HepG2 (cell line): ENCODE measurements around the gene QRFP. TPM values are rescaled to one million over a fixed set of nuclear protein-coding genes. Genes with fewer than 3 reads are reported as not detected.

Experiments
- ATAC-seq: fragments of 200-7000 bp; cut with Tn5 transposase; 3 replicates; pipeline ENCODE4 v1.9.1; 2020; ENCODE audit warnings: mild to moderate bottlenecking, moderate library complexity
- BruUV-seq: library from RNA; stranded (reverse); fragments of 400-500 nt; replicated peaks from 2 replicates; lab custom pipeline; 2021; lab: Mats Ljungman, UMichigan
- CTCF ChIA-PET: fragments of 300-600 bp; formaldehyde crosslinking; extraction: SDS; loops from one replicate; lab custom pipeline; 2021; ENCODE audit warnings: low total read pairs, inconsistent platforms, low intra/inter-chr PET ratio; lab: Yijun Ruan, JAX
- POLR2A ChIA-PET: fragments of 350-600 bp; sonication (Branson Sonifier 250); formaldehyde crosslinking; loops from one replicate; lab custom pipeline; 2020; ENCODE audit warnings: antibody characterized with exemption, inconsistent platforms; lab: Yijun Ruan, JAX
- DNase-seq: peaks from one replicate; pipeline ENCODE4 v3.0.0-alpha.2; 2015; ENCODE audit warnings: low spot score
- FAIRE-seq: peaks from 3 replicates; lab custom pipeline; 2011; peaks lifted over from hg19 to GRCh38; lab: Jason Lieb, UNC
- H2AFZ ChIP-seq: one replicate; pipeline ENCODE4 v1.6.1; 2011; ENCODE audit warnings: low read length, inconsistent platforms
- H3K27ac ChIP-seq: fragments of 300-600 bp; 3 replicates; pipeline ENCODE4 v1.8.0; 2011; ENCODE audit warnings: mixed run types, mild to moderate bottlenecking, mixed read lengths, low read length, inconsistent platforms; ENCODE audit not compliant: insufficient read depth; ENCODE audit errors: extremely low read length
- H3K27me3 ChIP-seq, 2 experiments: fragments of 200-600 bp in 1 of 2; 2 replicates in 1 of 2; 3 replicates in 1 of 2; pipeline versions ENCODE4 v1.6.0 to v1.8.0; 2011; ENCODE audit warnings: low read length in 2 of 2, mild to moderate bottlenecking in 2 of 2, moderate library complexity in 2 of 2, inconsistent platforms in 1 of 2; ENCODE audit not compliant: insufficient read depth in 2 of 2, control insufficient read depth in 1 of 2
- H3K36me3 ChIP-seq, 2 experiments: fragments of 200-600 bp in 1 of 2; replicated peaks in 1 of 2; 2 replicates in 1 of 2; 3 replicates in 1 of 2; pipeline versions ENCODE4 v1.5.1 to v1.8.0; 2011; ENCODE audit warnings: low read length in 2 of 2, inconsistent platforms in 1 of 2; ENCODE audit not compliant: insufficient read depth in 2 of 2, control insufficient read depth in 1 of 2
- H3K4me1 ChIP-seq: 2 replicates; pipeline ENCODE4 v1.5.1; 2012; ENCODE audit warnings: low read length, inconsistent platforms; ENCODE audit not compliant: insufficient read depth
- H3K4me2 ChIP-seq: 2 replicates; pipeline ENCODE4 v1.6.0; 2011; ENCODE audit warnings: low read depth, low read length, inconsistent platforms
- H3K4me3 ChIP-seq, 3 experiments: fragments of 200-600 bp in 1 of 3; sonication (generic), shearing (Covaris generic) in 1 of 3; replicated peaks in 1 of 3; 2 replicates each; pipeline ENCODE4 v1.5.1; 2011 to 2016; ENCODE audit warnings: low read length in 3 of 3, inconsistent platforms in 2 of 3, low read depth in 2 of 3, mild to moderate bottlenecking in 2 of 3, control low read depth in 1 of 3, mixed read lengths in 1 of 3; ENCODE audit not compliant: insufficient read depth in 1 of 3
- H3K79me2 ChIP-seq: one replicate; pipeline ENCODE4 v1.6.1; 2011; ENCODE audit warnings: low read length, inconsistent platforms; ENCODE audit not compliant: insufficient read depth
- H3K9ac ChIP-seq: 2 replicates; pipeline ENCODE4 v1.6.0; 2011; ENCODE audit warnings: mild to moderate bottlenecking, low read depth, low read length, inconsistent platforms; ENCODE audit not compliant: insufficient read depth
- H3K9me3 ChIP-seq: 2 replicates; pipeline ENCODE4 v1.5.1; 2012; ENCODE audit warnings: mild to moderate bottlenecking, low read length
- H4K20me1 ChIP-seq: 2 replicates; pipeline ENCODE4 v1.6.0; 2011; ENCODE audit warnings: inconsistent platforms, mild to moderate bottlenecking, low read length, moderate library complexity; ENCODE audit not compliant: insufficient read depth
- CBX2 ChIP-seq, 2 experiments: fragments of 200-600 bp in 1 of 2; sonication (generic); formaldehyde crosslinking in 1 of 2; IDR thresholded peaks; 2 replicates each; pipeline versions ENCODE4 v1.7.0 to v1.8.1; 2018 to 2022; ENCODE audit warnings: low read depth in 2 of 2, low read length in 1 of 2, mild to moderate bottlenecking in 1 of 2, missing genetic modification reagents in 1 of 2
- CEBPB ChIP-seq: IDR thresholded peaks from 2 replicates; pipeline ENCODE4 v1.6.1; 2011; ENCODE audit warnings: low read depth, low read length, improper control_type of control experiment, borderline replicate concordance
- KLF12 ChIP-seq: sonication (generic); formaldehyde crosslinking; IDR thresholded peaks from 2 replicates; pipeline ENCODE4 v1.4.0; 2020; ENCODE audit warnings: missing genetic modification reagents, borderline replicate concordance
- NFKBIZ ChIP-seq: IDR thresholded peaks from 2 replicates; pipeline ENCODE4 v1.6.1; 2018; ENCODE audit warnings: missing genetic modification reagents, missing compliant biosample characterization
- PRPF4 ChIP-seq: fragments of 200-400 bp; formaldehyde crosslinking; IDR thresholded peaks from 2 replicates; pipeline ENCODE4 v1.6.1; 2016; ENCODE audit warnings: low read length, low read depth; ENCODE audit not compliant: poor library complexity, severe bottlenecking
- RAD21 ChIP-seq: fragments of 450-650 bp; formaldehyde crosslinking; IDR thresholded peaks from 2 replicates; pipeline ENCODE4 v1.5.0; 2020; ENCODE audit warnings: mild to moderate bottlenecking
- SIX4 ChIP-seq: sonication (generic); formaldehyde crosslinking; IDR thresholded peaks from 2 replicates; pipeline ENCODE4 v1.4.0; 2020; ENCODE audit warnings: missing genetic modification reagents
- ZNF549 ChIP-seq: sonication (generic); formaldehyde crosslinking; IDR thresholded peaks from 2 replicates; pipeline ENCODE4 v1.5.0; 2020; ENCODE audit warnings: missing genetic modification reagents
- ZNF7 ChIP-seq: IDR thresholded peaks from 2 replicates; pipeline ENCODE4 v1.6.1; 2016; ENCODE audit warnings: missing biosample characterization, missing genetic modification reagents
- WGBS: methylation state at CpG from one replicate; pipeline ENCODE4 v1.1.6; 2017; ENCODE audit warnings: low lambda C conversion rate; 5-methylcytosine and 5-hydroxymethylcytosine counted together
- in situ Hi-C: cut with HindIII; loops from 2 replicates; pipeline ENCODE4 v1.10.0; 2017; ENCODE audit warnings: low pct_unique_long_range_greater_than_20kb; ENCODE audit not compliant: extremely low pct_ligation_motif_present
- intact Hi-C: fragments of 100-400 bp; cut with micrococcal nuclease; formaldehyde crosslinking; loops from one replicate; pipeline ENCODE4 v1.10.0; 2022; ENCODE audit not compliant: unreplicated experiment
- polyA plus RNA-seq, 8 experiments: library from polyadenylated mRNA; depleted of rRNA in 3 of 8; stranded (reverse) in 7 of 8; unstranded in 1 of 8; fragments of >200 nt; fragmentation: Illumina TruSeq in 4 of 8; extraction: Trizol in 4 of 8; gene quantifications; 2 replicates each; pipeline versions ENCODE4 v1.2.1 to v1.2.3, GENCODE V29; 2011 to 2016; ENCODE audit warnings: low read depth in 4 of 8, missing spikeins in 1 of 8, mixed read lengths in 1 of 8; ENCODE audit not compliant: insufficient read depth in 1 of 8
- total RNA-seq, 5 experiments: library from RNA; depleted of rRNA; stranded (reverse); fragments of >200 nt; fragmentation: Illumina TruSeq; extraction: Trizol; gene quantifications; 2 replicates each; pipeline ENCODE4 v1.2.3, GENCODE V29; 2016; ENCODE audit warnings: low read depth in 1 of 5
- TF ChIP-seq, protein P1 (sequence below): sonication (generic); formaldehyde crosslinking; IDR thresholded peaks from 2 replicates; pipeline ENCODE4 v1.4.0; 2020; ENCODE audit warnings: missing genetic modification reagents
- TF ChIP-seq, protein P2 (sequence below): sonication (generic); formaldehyde crosslinking; IDR thresholded peaks from 2 replicates; pipeline ENCODE4 v1.8.0; 2022; ENCODE audit warnings: low read depth, missing genetic modification reagents
- TF ChIP-seq, protein P3 (sequence below): sonication (generic); formaldehyde crosslinking; IDR thresholded peaks from 2 replicates; pipeline ENCODE4 v1.8.1; 2022; ENCODE audit warnings: mild to moderate bottlenecking, missing genetic modification reagents
- TF ChIP-seq, protein P4 (sequence below): fragments of 450-650 bp; IDR thresholded peaks from 2 replicates; pipeline ENCODE4 v1.6.1; 2016

QRFP gene
- total and polyA plus RNA-seq, 2 of the 13 experiments (the other 11 are each of a cell fraction or from before 2014, with no cell fraction given), result not detected

DNA sequence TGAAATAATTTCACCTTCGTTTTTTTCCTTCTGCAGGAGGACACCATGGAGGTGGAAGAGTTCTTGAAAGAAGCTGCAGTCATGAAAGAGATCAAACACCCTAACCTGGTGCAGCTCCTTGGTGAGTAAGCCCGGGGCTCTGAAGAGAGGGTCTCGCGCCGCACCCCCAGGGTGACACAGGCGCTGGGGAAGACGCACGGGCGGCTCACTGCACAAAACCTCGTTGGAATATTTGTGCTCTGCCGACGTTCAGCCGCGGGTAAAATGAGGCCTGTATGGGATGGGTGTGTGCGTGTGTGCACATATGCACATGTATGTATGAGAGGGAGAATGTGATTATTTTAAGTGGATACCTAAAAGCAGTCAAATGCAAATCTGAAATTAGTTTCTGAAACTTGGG, 24.5 kb downstream of the QRFP start (continued):
- TF ChIP-seq, protein P1, sequence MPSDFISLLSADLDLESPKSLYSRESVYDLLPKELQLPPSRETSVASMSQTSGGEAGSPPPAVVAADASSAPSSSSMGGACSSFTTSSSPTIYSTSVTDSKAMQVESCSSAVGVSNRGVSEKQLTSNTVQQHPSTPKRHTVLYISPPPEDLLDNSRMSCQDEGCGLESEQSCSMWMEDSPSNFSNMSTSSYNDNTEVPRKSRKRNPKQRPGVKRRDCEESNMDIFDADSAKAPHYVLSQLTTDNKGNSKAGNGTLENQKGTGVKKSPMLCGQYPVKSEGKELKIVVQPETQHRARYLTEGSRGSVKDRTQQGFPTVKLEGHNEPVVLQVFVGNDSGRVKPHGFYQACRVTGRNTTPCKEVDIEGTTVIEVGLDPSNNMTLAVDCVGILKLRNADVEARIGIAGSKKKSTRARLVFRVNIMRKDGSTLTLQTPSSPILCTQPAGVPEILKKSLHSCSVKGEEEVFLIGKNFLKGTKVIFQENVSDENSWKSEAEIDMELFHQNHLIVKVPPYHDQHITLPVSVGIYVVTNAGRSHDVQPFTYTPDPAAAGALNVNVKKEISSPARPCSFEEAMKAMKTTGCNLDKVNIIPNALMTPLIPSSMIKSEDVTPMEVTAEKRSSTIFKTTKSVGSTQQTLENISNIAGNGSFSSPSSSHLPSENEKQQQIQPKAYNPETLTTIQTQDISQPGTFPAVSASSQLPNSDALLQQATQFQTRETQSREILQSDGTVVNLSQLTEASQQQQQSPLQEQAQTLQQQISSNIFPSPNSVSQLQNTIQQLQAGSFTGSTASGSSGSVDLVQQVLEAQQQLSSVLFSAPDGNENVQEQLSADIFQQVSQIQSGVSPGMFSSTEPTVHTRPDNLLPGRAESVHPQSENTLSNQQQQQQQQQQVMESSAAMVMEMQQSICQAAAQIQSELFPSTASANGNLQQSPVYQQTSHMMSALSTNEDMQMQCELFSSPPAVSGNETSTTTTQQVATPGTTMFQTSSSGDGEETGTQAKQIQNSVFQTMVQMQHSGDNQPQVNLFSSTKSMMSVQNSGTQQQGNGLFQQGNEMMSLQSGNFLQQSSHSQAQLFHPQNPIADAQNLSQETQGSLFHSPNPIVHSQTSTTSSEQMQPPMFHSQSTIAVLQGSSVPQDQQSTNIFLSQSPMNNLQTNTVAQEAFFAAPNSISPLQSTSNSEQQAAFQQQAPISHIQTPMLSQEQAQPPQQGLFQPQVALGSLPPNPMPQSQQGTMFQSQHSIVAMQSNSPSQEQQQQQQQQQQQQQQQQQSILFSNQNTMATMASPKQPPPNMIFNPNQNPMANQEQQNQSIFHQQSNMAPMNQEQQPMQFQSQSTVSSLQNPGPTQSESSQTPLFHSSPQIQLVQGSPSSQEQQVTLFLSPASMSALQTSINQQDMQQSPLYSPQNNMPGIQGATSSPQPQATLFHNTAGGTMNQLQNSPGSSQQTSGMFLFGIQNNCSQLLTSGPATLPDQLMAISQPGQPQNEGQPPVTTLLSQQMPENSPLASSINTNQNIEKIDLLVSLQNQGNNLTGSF, result no peak
- TF ChIP-seq RAD21 (CRISPR knock-in tag) (no peak), NFKBIZ (CRISPR knock-in tag) (no peak), ZNF549 (CRISPR knock-in tag) (no peak), CBX2 (IDR thresholded peaks at IDR 0.05; ENCODE audit: low read depth, low read length) (no peak), CBX2 (CRISPR knock-in tag; IDR thresholded peaks at IDR 0.05; ENCODE audit: low read depth) (no peak)
- TF ChIP-seq, all 625 proteins: peak for 0

DNA sequence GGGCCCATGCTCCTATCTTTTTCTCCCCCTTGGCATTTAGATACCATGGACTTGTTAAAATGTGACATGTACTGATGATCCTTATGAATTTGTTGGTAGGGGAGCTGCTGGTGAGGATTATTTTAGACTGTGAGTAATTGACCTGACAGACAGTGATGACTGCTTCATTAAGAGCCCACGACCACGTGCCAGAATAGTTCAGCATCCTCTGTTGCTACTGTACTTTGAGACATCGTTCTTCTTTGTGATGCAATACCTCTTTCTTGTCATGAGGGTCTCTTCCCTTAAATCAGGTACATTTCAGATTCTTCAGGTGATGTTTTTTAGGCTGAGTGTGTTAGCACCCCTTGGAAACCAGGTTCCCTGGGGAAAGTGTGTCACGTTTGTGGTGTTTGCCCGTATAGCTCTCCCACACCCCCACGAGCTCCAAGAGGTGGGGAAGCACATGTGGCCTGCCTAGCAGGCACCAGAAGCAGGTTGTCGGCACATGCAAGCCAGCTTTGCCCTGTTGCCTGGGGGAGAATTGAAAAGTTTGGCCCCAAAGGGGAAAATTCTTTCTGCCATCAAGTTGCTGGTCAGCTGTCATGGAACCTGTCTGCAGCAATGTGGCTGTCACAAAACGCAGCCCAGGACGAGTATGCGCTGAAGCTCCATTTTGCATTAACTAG, 25.1 kb downstream of the QRFP start:
- Histone ChIP-seq H3K4me1 (peaks cover 24% of the 10 kb centered on the region), H3K9me3 (no peaks in the 10 kb centered on the region), H4K20me1 (peaks cover 16% of the 10 kb centered on the region), H3K79me2 (no peaks in the 10 kb centered on the region), H3K36me3 (peaks cover 26 to 73% of the 10 kb centered on the region in 2 experiments), H2AFZ (no peak overlapping the region), H3K4me2 (no peak overlapping the region), H3K9ac (no peak overlapping the region), H3K4me3 (no peak overlapping the region), H3K27ac (no peak overlapping the region), H3K27me3 (no peaks in the 10 kb centered on the region)
- POLR2A ChIA-PET, result no interaction called here
- CTCF ChIA-PET, result no interaction called here
- BruUV-seq, result no TSS peak
- FAIRE-seq (no peak), DNase-seq (no peak), ATAC-seq (no peak)
- in situ Hi-C loops, result no loop called here
- intact Hi-C loops, result loop anchor here (2.0 kb wide), 1 partner anchor 127 kb away; no protein-coding TSS in a partner anchor
- WGBS, result 97% methylated on average over 10 of the region's 10 CpGs
- TF ChIP-seq, protein P2, sequence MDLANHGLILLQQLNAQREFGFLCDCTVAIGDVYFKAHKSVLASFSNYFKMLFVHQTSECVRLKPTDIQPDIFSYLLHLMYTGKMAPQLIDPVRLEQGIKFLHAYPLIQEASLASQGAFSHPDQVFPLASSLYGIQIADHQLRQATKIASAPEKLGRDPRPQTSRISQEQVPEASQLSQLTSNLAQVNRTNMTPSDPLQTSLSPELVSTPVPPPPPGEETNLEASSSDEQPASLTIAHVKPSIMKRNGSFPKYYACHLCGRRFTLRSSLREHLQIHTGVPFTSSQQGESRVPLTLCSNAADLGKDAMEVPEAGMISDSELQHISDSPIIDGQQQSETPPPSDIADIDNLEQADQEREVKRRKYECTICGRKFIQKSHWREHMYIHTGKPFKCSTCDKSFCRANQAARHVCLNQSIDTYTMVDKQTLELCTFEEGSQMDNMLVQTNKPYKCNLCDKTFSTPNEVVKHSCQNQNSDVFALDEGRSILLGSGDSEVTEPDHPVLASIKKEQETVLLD, result no peak
- TF ChIP-seq SIX4 (CRISPR knock-in tag), result no peak
- no peak for TF ChIP-seq PRPF4
- TF ChIP-seq, protein P3, sequence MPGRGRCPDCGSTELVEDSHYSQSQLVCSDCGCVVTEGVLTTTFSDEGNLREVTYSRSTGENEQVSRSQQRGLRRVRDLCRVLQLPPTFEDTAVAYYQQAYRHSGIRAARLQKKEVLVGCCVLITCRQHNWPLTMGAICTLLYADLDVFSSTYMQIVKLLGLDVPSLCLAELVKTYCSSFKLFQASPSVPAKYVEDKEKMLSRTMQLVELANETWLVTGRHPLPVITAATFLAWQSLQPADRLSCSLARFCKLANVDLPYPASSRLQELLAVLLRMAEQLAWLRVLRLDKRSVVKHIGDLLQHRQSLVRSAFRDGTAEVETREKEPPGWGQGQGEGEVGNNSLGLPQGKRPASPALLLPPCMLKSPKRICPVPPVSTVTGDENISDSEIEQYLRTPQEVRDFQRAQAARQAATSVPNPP (CRISPR knock-in tag), result no peak
- TF ChIP-seq ZNF7 (CRISPR knock-in tag), result no peak
- TF ChIP-seq CEBPB, result peak; percentile 61; the same call in 1 of the 2 replicates
- TF ChIP-seq KLF12 (CRISPR knock-in tag), result no peak
- TF ChIP-seq, protein P4, sequence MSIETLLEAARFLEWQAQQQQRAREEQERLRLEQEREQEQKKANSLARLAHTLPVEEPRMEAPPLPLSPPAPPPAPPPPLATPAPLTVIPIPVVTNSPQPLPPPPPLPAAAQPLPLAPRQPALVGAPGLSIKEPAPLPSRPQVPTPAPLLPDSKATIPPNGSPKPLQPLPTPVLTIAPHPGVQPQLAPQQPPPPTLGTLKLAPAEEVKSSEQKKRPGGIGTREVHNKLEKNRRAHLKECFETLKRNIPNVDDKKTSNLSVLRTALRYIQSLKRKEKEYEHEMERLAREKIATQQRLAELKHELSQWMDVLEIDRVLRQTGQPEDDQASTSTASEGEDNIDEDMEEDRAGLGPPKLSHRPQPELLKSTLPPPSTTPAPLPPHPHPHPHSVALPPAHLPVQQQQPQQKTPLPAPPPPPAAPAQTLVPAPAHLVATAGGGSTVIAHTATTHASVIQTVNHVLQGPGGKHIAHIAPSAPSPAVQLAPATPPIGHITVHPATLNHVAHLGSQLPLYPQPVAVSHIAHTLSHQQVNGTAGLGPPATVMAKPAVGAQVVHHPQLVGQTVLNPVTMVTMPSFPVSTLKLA, result peak; percentile 75
